ENCODE results near the gene PTPRK.

DNA sequence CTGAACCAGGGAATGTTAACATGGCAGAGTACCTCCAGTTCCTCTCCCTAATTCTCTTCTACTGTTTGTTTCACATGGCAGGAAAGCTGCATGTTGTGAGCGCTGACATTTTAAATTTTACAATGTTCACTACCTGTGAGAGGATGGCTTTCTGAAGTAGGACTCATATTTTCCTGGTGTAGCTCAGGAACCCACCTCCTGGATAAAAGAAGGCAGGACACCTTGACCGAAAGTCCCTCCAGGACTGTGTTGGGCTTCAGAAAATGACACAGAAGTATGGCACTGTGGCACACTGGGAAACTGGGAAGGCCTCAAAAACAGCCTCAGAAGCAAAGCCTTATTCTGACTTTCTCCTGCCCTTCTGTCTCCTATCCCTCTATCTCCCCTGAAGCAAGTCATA is 33.3 kb downstream of the PTPRK start:
- TF ChIP-seq, protein P1, sequence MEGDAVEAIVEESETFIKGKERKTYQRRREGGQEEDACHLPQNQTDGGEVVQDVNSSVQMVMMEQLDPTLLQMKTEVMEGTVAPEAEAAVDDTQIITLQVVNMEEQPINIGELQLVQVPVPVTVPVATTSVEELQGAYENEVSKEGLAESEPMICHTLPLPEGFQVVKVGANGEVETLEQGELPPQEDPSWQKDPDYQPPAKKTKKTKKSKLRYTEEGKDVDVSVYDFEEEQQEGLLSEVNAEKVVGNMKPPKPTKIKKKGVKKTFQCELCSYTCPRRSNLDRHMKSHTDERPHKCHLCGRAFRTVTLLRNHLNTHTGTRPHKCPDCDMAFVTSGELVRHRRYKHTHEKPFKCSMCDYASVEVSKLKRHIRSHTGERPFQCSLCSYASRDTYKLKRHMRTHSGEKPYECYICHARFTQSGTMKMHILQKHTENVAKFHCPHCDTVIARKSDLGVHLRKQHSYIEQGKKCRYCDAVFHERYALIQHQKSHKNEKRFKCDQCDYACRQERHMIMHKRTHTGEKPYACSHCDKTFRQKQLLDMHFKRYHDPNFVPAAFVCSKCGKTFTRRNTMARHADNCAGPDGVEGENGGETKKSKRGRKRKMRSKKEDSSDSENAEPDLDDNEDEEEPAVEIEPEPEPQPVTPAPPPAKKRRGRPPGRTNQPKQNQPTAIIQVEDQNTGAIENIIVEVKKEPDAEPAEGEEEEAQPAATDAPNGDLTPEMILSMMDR (conservative IDR thresholded peaks at IDR 0.05) = peak; percentile 39
- no peak for TF ChIP-seq ZFX (IDR thresholded peaks at IDR 0.05)
